GM08714 (cell line): ENCODE data around the gene KRTAP1-5.

ENCODE experiments used
- H3K4me3 ChIP-seq: fragments of 200-500 bp; sonication (Bioruptor generic); 2 replicates; pipeline ENCODE4 v1.5.1; 2014; ENCODE audit warnings: mild to moderate bottlenecking, low read length, inconsistent platforms
- ZNF274 ChIP-seq: IDR thresholded peaks from 2 replicates; pipeline ENCODE4 v1.6.1; 2012; ENCODE audit warnings: mild to moderate bottlenecking, low read depth, low read length

Gene KRTAP1-5

DNA sequence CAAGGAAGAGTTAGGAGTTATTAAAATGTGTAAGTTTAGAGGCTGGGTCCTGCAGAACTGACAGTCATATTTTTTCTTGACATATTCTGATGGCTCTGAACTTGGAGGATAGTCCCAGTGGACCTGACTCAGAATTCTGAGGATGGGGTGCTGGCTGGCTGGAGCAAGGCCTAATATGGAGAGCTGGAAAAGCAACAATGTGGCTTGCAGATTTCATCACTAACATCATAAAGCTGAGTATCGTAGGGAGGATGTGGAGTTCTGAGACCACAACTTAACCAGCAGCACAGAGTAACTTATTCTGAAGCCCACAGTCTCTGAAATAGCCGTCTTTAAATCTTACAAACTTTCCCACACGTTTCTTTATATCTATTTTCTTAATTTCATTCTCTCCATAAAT lies 2.3 kb downstream of the KRTAP1-5 start:
- no peak overlapping the region for H3K4me3 ChIP-seq
- no peak for TF ChIP-seq ZNF274

DNA sequence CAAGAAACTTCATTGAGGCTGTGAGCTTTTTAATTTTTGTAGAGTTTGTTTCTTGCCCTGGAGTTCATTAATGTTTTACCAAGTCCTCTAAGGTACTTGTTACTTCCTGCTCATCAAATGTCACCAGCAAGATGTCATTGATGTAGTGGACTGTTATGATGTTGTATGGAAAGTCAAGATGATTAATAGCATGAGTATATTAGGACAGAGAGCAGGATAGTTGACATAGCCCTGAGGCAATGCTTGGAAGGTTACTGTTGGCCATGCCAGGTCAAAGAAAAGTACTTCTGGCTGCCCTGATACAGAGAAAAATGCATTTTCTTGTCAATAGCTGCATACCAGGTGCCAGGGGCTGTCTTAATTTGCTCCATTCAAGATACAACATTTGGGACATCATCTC lies 6.7 kb downstream of the KRTAP1-5 start:
- H3K4me3 ChIP-seq: no peak overlapping the region
- no peak for TF ChIP-seq ZNF274

DNA sequence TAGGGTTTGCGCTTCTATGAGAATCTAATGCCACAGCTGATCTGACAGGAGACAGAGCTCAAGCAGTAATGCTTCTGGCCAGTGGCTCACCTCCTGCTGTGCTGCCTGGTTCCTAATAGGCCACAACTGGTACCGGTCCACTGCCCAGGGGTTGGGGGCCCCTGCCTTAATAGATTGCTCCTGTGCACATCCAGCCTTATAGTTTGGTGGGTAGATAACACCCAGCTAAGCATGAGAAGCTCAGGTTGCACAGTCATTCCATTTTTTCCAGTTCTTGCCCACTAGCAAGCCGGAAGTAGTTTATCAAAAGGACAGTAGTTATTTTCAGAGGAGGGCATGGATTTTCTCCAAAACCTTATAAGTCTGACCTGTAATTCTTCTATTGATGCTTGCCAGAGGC lies 7.6 kb downstream of the KRTAP1-5 start:
- TF ChIP-seq ZNF274: no peak
- H3K4me3 ChIP-seq: no peak overlapping the region

DNA sequence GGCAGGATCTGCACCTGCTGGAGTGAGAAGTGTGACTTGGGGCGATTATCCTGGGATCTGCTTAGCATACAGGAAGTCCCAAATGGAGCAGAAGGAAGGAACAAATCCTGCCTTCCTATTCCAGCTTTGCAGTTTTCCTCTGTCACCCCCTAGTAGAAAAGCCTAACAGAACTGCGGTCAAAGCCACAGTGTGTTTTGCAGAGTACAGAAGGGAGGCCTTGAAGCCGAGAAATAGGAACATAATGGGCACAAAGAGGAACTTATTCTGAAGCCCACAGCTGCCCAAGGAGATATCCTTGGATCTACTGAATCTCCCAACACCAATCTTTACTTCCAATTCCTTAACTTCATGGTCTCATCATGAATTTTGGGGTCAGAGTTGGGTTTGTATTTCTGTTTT lies 8.5 kb downstream of the KRTAP1-5 start:
- TF ChIP-seq ZNF274: no peak
- no peak overlapping the region for H3K4me3 ChIP-seq

DNA sequence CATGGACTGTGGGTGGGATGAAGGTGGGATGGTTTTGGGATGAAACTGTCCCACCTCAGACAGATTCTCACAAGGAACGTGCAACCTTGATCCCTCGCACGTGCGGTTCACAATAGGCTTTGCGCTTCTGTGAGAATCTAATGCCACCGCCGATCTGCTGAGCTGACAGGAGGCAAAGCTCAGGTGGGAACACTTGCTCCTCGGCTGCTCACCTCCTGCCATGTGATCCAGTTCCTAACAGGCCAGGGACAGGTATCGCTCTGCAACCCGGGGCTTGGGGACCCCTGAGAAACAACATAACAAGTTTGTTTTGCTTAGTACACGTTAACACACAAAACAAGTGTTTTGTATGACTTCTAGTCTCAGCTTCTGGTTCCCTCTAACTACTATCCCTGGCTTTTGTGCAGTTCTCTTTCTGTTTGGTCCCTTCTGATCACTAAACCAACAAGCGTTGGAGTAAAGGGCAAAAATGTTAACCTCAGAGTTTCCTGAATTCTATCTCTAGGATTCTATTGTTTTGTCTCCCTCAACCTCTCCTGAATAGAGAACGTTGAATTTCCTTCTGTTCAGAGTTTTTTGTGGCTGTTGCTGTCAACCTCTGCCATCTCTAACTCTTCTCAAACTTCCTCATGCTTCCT lies 10.3 kb downstream of the KRTAP1-5 start:
- no peak for TF ChIP-seq ZNF274
- H3K4me3 ChIP-seq: no peak overlapping the region

DNA sequence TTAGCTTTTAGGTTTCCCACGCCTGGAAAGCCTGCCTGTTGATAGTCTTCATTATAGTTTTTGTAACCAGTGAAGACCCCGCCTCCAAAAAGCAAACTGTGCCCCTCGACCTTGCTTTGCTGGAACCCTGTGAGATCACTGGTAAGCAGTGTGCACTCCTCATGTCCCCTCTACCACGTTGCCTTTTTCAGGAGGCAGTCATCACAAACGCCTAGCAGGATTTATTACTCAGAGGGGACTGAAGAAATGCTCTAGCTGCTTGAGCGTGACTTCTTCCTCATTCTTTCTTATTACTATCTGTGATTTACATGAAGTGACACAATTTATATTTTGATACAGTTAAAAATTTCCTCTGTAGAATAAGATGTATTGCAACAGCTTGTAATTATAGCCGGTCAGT lies 11.6 kb downstream of the KRTAP1-5 start:
- no peak overlapping the region for H3K4me3 ChIP-seq
- no peak for TF ChIP-seq ZNF274

DNA sequence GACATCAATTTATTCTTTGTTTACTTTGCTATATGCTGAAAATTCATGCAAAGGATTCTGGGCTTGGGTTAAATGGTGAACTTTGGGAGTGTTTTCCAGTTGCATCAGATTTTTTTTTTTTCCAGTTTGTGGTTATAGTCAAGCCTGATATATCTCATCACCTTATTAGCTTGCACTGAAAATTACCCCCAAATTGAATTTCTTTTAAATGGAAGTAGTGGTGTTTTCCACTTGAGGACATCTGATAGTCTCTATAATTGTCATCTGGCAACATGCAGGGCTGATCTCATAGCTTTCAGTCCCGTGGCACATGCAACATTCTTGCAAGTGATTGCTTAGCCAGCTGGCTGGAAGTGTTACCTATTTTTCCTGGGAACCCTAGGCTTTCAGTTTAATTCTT lies 13.4 kb downstream of the KRTAP1-5 start:
- H3K4me3 ChIP-seq: no peak overlapping the region
- no peak for TF ChIP-seq ZNF274

- no peak for TF ChIP-seq ZNF274
- no peak overlapping the region for H3K4me3 ChIP-seq
Observed at GRCh38 chr17:41013181-41013580, 13.8 kb downstream of the KRTAP1-5 start.

- no peak for TF ChIP-seq ZNF274
- no peak overlapping the region for H3K4me3 ChIP-seq
Observed at GRCh38 chr17:41012326-41013120, 14.5 kb downstream of the KRTAP1-5 start.

- no peak overlapping the region for H3K4me3 ChIP-seq
- no peak for TF ChIP-seq ZNF274
Observed at GRCh38 chr17:41010441-41010840, 16.6 kb downstream of the KRTAP1-5 start.

DNA sequence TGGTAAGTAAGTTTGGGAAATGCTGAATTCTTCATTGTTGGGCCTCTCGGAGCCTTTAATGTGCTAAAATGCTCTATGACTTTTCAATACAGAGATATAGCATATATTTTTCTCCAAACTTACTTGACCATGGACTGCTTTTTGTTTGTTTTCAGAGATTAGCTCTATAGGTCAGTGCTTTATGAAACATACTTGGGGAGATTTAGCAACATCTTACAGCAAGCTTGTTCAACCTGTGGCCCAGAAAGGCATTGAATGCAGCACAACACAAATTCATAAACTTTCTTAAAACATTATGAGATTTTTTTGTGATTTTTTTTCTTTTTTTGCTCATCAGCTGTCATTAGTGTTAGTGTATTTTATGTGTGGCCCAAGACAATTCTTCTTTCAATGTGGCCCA lies 17.1 kb downstream of the KRTAP1-5 start:
- H3K4me3 ChIP-seq: no peak overlapping the region
- TF ChIP-seq ZNF274: no peak

DNA sequence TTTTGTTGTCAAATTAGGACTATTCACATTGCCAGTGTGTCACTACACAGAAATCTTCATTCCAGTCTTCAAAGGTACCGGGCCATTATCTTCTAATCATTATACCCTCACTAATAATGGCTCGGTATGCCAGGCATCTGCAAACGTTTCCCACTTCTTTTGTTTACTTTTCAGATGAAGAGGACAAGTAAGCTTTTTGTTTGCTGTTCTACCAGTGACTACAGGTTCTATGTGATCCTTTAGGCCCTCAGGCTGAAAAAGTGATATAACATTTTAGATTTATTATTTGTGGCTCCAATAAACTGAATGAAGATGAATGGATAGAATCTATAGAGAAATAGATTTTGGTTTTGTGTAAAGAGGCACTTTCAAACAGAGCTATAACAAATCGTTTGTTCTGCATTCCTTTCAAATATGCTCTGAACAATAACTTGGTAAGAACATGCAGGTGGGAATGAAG lies 17.7 kb downstream of the KRTAP1-5 start:
- no peak for TF ChIP-seq ZNF274
- no peak overlapping the region for H3K4me3 ChIP-seq

DNA sequence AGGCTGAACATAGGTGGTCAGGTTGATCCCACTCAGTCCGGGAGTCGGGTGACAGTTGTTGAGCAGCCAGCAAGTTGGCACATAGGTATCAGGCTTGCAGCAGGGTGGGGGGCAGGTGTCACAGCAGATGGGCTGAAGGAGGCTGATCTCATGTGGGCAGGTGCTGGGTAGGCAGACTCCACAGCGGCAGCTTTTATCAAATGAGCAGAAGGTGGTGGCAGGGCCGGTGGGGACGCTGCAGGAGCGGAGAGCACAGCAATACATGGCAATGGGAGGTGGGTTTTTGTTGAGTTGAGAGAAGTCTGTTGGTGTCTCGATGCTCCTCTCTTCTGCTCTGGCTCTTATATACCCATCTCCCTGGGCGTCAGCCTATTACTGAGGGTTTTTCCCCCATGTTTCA lies 18.2 kb downstream of the KRTAP1-5 start, which contains the start of gene KRTAP3-1:
Gene KRTAP3-1 (minus strand): TSS at position 318 of the 400 bp plus-strand sequence. CDS start 54 bp downstream, at position 264.
- H3K4me3 ChIP-seq: no peak within 1 kb of the TSS
- TF ChIP-seq ZNF274: no peak

DNA sequence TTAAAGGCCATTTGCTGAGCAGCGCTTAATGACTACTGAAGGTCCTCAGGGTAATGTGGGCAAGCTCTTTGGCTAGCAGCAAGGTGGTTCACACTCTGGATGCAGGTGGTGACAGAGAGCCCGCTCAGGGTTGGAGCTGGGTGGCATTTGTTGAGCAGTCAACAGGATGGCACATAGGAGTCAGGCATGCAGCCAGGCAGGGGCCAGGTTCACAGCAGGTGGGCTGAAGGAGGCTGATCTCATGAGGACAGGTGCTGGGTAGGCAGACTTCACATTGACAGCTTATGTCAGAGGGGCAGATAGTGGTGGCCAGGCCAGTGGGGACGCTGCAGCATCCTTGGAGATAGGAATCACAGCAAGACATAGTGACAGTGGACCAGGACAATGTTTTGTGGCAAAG lies 22.6 kb downstream of the KRTAP1-5 start:
- H3K4me3 ChIP-seq: no peak overlapping the region
- TF ChIP-seq ZNF274: no peak

GRCh38 chr17:41003926-41004325 lies 23.1 kb downstream of the KRTAP1-5 start:
- H3K4me3 ChIP-seq: no peak overlapping the region
- no peak for TF ChIP-seq ZNF274
